Activated T-helper 9 cell treated with anti-CD3 and anti-CD28 coated beads, Interleukin-2, amount 50 U/mL, for 16 hours (primary cell): ENCODE measurements around the gene ISX.

Experiments used
- DNase-seq: peaks from one replicate; pipeline ENCODE4 v3.0.0-alpha.2; 2020; ENCODE audit warnings: low read depth

ISX gene

DNA sequence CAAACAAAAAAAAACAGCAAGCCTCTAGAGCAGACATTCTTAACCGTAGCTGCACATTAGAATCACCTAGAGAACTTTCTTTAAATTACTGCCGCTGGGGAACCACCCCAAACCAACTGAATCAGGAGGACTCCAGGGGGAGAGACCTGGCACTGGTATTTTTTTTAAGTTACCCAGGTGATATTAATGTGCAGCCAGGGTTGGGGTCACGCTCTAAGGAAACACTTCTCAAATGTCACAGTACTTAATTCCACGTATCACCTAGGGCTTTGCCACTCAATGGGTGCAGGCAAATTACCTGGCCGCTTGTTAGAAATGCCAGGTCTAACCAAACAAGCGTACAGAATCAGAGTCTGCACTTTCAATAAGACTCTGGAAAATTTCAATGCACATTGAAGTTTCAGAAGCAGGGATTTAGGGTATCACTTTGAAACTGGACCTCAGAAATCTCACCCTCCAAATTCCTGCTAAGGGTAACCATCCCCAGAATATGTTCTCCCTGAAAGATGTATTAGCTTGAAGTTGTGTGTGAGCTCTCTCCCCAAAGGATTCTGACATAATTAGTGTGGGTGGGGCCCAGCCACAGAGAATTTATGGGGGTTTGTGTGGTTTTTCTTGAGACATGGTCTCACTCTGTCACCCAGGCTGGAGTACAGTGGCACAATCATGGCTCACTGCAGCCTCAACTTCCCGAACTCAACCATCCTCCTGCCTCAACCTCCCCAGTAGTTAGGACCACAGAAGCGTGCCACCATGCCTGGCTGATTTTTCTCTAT lies 12.7 kb upstream of the ISX start:
- DNase-seq = no peak

DNA sequence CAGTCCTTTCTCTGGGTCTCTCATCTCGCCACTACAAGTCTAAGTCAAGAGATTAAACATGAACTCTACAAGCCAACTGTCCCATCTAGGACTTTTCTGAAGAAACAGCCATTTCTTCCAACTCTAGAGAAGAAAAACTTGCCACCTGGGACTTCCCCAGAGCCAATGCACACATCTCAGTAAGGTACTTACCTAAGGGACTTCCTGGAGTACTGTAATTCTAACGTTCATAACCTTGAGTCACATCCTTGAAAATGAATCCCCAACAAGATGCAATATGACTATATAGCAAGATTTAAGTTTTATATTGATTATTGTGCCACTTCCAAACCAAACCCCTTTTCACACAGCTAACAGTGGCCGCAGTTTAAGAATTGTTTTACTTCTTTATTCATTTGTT lies 11.9 kb upstream of the ISX start:
- DNase-seq = no peak

DNA sequence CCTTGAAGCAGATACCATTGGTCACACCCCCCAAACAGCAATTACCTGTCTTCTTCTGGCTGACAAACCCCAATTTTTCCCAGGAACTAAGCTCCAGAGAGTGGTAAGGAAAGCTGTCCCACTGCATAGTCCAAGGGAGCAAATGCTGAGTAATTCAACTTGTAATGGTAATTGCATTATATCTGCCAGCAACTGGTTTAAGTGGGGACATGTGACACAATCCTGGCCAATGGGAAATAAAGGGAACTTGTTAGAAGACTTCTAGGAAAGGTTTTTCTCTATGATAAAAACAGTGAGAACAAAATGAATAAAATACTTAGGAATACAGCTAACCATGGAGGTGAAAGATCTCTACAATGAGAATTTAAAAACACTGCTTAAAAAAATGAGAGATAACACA lies 9.5 kb upstream of the ISX start:
- no peak for DNase-seq

DNA sequence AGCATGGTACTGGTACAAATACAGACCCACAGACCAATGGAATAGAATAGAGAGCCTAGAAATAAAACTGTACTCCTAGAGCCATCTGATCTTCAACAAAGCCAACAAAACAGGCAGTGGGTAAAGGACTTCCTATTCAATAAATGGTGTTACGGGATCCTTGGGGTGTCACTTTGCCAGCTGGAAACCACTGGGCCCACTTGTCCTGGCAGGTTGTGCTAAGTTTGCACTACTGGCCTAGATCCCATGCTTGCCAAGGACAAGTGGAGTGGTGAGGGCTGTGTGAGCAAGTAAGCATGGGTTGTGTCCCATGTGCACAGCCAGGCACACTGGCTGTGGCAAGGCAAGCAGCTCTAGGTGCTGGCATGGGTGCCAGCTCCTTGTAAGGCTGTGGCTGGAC lies 8.8 kb upstream of the ISX start:
- no peak for DNase-seq

DNA sequence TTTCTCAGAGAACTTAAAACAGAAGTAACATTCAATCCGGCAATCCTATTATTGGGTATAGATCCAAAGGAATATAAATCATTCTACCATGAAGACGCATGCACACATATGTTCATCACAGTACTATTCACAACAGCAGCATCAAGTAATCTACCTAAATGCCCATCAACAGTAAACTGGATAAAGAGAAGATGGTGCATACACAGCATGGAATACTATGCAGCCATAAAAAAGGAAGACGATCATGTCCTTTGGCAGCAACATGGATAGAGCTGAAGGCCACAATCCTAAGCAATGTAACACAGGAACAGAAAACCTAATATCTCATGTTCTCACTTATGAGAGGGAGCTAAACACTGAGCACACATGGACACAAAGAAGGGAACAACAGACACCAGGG lies 6.3 kb upstream of the ISX start:
- no peak for DNase-seq

DNA sequence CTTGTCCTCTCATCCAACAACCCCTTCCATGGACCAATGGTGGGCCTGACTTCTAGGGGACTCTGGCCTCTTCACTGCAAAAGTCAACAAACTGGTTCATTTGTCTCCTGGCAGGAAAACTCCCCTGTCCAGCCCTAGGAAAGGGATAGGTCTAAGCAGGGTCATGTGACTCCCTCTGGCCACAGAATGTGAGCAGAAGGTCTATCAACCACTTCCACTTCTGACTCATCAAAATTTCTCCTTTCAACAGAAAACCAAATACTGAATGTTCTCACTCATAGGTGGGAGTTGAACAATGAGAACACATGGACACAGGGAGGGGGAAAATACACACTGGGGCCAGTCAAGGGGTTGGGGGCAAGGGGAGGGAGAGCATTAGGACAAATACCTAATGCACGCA lies 1.3 kb upstream of the ISX start:
- no peak for DNase-seq

DNA sequence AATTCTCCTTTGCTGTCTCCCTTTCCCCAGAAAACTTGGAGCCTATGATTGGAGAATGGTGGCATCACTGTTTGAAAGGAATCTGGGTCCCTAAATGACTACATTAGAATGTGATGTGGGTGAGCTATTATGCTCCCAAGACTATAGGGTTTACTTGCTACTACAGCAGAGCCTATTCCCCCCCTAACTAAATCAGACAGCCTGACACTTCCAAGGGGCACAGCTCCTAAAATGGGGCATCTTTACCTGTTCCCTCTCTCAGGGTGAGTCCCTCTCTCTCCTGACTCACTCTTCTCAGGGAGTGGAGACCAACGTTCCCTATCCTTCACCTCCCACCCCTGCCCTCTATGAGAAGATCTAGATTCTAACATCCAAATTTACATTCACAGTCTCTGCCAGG lies 775 bp upstream of the ISX start:
- DNase-seq = no peak

DNA sequence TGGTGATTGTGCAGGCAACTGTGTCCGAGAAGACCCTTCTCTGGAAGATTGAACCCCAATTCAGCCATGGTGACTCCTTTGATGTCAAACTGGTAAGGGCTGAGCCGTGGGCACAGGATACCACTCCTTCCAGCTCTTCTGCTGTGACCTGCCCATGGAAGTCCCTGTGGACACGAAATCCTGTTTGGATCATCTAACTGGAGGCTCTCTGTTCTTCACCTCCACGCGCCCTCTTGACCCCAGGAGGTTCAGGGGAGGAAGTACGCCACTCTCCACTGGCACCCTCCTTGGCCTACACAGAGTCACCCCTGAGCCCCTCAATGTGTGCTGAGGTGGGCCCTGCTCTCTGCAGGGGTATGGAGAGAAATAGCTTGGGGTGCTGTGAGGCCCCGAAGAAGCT lies 810 bp downstream of the ISX start:
- DNase-seq = no peak

DNA sequence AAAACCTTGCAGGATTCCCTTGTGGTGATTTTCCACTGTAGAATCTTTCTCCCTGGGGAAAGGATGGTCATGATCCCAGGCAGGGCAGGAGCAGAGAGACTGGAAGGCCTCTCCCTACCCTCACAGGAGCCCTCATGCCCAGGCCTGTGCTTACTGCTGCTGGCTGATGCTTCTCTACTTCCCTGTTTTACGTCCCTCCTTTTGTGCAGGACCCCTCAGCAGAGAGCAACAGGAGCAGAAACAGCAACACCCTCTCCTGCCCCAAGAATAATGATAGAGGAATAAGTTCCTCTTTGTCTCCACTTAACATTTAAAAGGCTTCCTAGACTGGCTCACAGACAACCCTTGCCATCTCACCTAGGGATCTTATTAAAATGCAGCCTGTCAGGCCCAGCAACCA lies 3.6 kb downstream of the ISX start:
- no peak for DNase-seq

DNA sequence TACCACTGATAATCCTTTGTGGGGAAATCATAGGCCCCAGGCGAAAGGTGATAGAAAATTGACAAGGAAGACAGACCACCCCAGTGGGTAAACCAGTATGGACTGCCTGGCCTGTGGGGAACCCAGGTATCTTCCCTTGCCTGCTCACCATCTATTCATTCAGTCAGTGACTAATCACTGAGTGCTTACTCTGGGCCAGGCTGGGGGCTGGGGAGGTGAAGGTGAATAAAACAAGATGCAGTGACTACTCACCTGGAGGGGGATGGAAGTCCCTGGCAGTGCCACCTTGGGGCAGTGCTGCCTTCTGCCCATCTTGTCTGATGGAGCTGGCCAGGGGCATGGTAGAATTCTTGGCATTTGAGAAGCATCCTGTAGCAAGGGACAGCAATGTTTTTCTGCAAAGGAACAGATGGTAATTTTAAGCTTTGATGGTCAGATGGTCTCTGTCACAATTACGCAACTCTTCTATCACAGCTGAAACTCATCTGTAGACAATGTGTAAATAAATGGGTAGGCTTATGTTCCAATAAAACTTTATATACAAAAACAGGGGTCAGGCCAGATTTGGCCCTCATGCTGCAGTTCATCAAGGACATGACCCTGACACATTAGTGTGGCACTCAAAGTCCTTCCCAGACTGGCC lies 4.6 kb downstream of the ISX start:
- DNase-seq = no peak

DNA sequence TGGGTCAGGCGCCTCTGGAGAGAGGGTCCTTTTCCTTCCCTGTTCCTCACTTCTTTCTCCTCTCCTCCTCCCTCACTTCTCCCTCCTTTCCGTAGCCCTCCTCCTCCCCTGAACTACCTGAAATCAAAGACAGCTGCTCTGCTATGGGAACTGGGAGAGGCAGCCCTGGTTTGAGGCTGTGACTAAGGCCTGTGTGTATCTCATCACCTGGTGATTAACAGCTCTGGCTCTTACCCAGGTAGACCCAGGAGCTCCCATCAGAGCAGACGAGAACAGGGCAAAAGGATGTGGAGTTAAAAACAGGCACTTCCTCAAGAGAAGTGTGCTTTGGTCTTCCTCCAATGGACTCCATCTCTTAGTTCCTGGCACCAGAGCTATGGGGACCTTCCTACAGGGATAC lies 5.8 kb downstream of the ISX start:
- no peak for DNase-seq

DNA sequence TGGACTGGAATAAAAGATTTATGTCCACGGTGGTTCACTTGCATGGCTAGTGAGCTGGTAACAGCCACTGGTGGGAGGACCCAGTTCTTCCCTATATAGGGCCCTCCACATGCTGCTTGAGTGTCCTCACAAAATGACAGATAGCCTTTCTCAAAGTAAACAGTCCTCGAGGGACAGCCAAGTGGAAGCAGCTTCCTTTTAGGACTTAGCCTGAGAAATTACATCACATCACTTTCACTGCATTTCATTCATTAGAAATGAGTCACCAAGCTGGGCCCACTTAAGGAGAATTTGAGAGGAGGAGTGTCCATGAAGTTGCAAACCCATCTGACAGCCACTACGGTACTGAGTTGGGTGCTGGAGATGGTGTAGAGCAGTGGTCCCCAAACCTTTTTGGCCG lies 7.0 kb downstream of the ISX start:
- no peak for DNase-seq

DNA sequence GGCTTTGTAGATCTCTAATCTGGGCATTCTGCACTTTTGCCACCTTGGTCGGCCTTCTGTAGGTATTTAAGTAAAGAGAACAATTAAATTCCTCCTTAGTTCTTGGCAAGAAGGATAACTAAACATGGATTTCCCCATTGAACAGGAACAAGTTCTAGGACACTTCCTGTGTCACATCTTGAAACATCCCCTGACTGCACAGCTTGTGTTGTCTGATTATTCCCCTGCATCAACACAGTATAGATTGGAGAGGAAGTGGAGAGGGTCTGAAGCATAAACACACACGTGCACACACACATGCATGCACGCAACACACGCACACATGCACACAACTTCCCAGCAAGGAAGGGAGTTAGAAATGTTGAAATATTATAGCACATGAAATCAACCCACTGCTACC lies 8.6 kb downstream of the ISX start:
- DNase-seq = no peak

DNA sequence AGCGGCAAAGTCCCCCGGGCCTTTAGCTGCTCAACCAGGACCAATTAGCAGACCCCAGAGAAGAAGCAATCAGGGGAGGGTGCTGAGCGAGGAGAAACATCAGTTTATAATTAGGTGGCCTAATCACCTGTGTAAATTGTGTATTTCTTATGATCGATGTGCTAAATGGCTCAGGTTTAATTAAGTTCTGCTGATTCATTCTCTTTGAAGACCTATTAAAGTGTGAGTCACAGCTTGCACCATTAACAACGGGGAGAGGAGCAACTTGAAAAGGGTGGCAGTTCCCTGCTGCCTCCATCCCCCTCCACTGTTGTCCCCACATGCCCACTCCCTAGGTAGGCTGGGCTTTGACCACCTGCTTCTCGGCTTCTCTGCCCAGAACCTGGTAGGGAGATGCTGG lies 10.7 kb downstream of the ISX start:
- no peak for DNase-seq

DNA sequence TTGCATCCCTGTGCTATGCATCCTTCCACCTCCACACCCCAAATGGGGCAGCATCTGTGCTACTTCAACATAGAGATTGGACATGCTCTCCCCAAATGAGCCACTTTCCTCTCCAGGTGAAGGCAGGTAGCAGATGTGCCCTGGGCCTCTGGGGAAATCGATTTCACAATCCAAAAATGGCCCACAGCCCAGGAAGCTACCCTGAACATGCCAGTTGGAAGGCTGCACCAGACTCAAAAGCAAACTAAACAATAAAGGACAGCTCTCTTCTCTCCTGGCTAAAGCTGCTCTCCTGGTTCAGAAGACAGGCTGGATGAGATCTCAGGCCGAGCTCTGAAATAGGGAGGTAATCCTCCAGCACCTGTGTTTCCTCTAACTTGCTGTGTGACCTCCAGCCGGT lies 19.7 kb downstream of the ISX start:
- DNase-seq = no peak

DNA sequence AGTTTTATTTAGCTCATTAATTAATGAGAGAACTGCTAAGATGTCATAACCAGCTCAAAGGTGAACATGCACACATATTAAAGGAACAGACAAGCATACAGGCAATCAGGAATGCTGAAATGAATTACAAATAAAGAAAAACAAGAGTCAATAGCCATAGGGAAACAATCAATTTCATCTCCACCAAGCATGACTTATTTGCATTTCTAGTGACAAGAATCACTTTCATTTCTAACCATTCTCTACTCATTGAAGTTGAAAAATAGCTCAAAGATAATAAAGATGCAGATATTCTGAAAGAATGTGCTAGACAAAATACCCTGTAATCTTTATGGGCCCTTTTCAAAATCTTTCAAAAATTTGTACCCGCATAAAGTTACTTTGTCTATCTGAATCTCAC lies 23.2 kb downstream of the ISX start:
- no peak for DNase-seq

DNA sequence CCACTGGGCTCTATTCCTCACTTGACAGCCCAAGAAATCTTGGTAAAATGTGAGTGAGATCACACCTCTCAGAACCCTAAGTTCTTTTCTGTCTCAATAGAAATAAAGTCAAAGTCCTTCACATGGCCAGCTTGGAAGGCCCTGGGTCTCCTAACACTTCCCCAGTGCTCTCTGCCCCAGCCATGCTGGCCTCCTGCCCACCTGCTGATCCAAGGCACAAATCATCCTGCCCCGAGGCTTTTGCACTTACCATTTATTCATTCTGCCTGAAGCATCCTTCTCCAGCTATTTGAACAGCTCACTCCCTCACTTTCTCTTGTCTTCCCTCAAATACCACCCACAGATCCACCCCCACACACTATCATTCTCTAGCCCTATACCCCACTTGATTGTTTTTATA lies 26.4 kb downstream of the ISX start:
- no peak for DNase-seq

DNA sequence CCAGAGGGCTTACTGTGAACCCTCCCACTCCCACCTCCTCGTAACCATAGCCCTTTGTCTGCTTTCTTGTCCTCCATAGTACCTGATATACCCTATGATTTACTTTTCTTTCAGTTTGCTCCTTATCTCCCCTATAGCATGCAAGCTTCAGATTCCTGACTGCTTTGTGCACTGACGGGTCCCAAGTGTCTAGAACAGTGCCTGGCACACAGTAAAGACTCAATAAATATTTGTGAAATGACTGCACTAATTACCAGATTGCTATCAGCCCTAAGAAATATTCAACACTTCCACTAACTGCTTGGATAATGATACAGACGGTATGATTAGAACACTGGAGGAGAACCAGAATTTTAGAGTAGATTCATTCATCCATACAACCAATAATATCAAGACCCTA lies 33.0 kb downstream of the ISX start:
- DNase-seq = no peak

DNA sequence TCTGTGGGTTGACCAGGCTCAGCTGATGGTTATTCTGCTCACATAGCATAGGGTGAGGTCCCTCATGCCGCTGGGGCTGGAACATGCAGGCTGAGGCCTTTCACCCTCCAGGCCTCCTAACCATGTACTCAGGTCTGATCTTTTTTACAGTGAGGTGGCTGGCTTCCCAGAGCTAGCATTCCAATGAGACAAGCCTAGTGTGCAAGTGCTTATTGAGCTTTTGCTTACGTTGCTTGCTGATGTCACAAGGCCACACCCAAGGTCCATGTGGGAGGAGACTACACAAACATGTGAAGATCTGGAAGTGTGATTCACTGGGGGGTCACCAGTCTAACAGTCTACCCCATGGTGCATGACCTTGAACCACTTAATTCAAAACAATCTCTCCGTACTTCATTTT lies 33.9 kb downstream of the ISX start:
- DNase-seq = no peak

DNA sequence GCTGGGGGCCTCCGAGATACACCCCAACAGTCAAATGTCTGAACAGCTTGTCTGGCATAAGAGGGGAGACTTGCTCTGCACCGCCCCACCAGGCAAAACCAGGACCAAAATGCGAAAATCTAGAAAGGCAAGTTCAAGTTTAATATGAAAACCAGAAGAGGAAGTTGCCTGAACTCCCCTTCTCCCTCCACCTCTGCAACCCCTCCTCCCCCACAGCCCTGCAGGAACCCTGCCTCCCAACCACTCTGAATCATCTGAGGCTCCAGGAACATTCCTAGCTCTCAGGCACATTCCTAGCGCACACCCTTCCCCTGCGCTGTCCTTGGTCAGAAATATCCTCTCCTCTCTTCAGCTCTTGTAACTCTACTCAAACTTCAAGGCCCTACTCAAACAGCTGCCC lies 36.7 kb downstream of the ISX start:
- no peak for DNase-seq

DNA sequence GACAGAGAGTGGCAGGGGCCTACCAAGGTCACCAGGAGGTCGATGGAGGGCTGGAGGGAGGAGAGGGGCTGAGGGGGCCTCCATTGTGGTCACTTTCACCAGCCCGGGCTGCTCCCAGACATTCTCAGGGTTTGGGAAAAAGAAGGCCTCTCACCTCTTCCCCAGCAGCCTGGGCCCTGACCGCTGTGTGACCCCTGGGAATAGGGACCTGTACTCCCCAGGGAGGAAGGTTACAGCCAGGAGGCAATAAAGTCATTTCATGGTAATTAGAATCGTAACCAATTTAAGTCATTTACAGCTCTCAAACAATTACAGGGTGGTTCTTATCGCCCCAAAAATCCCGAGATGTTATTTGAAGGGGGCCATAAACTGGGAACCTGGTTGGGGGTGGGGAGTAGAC lies 37.8 kb downstream of the ISX start:
- no peak for DNase-seq

DNA sequence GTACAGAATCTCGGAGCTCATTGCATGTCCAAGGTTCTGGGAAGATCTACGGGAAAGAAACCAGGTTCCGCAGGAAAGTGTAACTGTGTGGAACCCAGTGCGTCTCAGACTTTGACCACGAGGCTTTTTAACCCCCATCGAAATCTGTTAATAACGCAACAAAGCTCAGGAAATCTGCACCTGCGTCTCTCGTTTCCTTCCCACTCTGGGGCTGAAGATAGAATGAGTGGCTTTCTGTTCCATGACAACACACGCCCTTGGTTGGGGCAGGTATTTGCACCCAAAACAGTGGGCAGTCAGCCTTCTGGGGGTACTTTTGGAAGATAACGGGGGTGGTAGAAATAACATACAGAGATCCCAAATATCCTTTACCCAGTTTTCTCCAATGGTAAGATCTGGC lies 38.5 kb downstream of the ISX start:
- no peak for DNase-seq

DNA sequence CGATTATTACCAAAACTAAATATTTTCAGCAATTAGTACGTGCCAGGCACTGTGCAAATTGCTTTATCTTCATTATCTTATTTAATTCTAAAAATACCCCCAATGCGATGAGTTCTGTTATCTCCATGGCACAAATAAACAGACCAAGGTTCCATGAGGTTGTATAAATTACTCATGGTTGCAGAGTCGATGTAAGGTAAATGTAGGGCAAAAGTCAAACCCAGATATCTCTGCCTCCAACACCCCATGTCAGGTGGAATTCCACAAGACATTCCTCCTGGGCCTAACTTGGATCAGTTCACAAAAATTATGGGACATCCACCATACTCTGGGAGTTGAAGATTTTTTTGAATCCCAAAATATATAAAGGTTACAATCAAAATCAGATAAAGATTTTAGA lies 43.7 kb downstream of the ISX start:
- DNase-seq = no peak

DNA sequence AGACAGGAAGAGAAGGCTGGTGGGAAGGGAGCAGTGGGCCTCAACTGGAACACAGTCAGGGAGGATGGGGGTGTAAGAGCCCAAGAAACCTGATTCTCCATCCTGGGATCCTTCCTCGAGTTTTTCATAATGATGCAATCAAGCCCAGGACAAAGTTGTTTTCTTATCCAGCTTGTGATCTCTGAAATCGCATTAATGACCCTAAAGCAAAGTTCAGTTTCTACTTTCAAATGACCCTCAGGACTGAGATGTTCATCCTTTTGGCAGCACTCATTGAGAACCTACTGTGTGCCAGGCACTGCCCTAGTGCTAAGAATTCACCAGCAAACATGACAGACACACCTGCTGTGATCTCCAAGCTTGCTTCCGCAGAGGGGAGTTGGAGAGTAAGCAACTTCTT lies 45.3 kb downstream of the ISX start:
- DNase-seq = no peak
